ENCODE data around the gene RNF167. TPM values are rescaled to one million over a fixed set of nuclear protein-coding genes. Genes with fewer than 3 reads are reported as not detected.
A peak's percentile ranks its signal among the peaks of the same experiment; 100 is the strongest.
"Not testable (repeated sequence)": the region's sequence is repeated elsewhere in the genome, so short reads cannot be mapped to it uniquely, and the experiment has no call there.

Gene RNF167
- total RNA-seq, 8 experiments from 2014 or later = 74.1 to 109 (median 89.5) TPM

DNA sequence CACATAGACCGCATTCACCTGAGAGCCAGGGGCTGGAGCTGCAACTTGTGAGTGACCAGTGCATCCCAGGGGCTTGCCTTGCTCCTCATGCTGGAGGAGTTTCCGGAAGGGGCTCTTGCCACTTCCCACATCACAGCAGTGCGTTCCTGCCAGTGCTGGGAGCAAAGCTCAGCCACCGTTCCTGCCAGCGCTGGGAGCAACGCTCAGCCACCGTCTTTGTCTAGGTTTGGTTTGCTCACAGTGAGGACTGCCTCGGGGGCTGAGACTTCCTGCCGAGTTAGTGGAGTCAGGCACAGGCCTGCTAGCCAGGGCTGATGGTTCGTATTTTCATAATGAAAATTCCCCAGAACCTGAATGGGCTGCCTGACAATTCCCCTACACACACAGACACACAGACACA is 31.8 kb upstream of the RNF167 start:
- ATAC-seq (replicated peaks in 6 of 8) = peak in 5 of 8 experiments; percentile 10 to 46 (median 27)
- H3K27ac ChIP-seq = no peak overlapping the region
- peaks cover 0 to 2% of the 10 kb centered on the region in 2 donors for H3K4me1 ChIP-seq (replicated peaks in 1 of 2)
- in situ Hi-C loops (cut with MboI; ENCODE audit: low pct_unique_long_range_greater_than_20kb in 2 of 9, low sequenced_read_pairs in 9 of 9, unreplicated experiment in 9 of 9) = loop anchor here in 2 of 9 experiments (25.0 kb wide), 1 partner anchor 154 kb away; no protein-coding TSS in a partner anchor
- no peak overlapping the region for H3K4me3 ChIP-seq
- 11 to 92% (median 50%) methylated on average over 2 to 7 of the region's 10 CpGs; no CpG with 5 or more reads in 5 of the 10 experiments for WGBS, 10 experiments

- peak; percentile 90 to 98 (median 98) for ATAC-seq (replicated peaks in 6 of 8)
- in situ Hi-C loops (cut with MboI; ENCODE audit: low pct_unique_long_range_greater_than_20kb in 2 of 9, low sequenced_read_pairs in 9 of 9, unreplicated experiment in 9 of 9) = loop anchor here in 2 of 9 experiments (25.0 kb wide), 1 partner anchor 153 kb away; no protein-coding TSS in a partner anchor
- H3K4me1 ChIP-seq (replicated peaks in 1 of 2) = peaks cover 0 to 2% of the 10 kb centered on the region in 2 donors
- no peak overlapping the region for H3K27ac ChIP-seq
- H3K4me3 ChIP-seq = no peak overlapping the region
- 0 to 80% (median 43%) methylated on average over 1 to 9 of the region's 20 CpGs; no CpG with 5 or more reads in 1 of the 10 experiments for WGBS, 10 experiments
These were observed 31.2 kb upstream of the RNF167 start for GRCh38 chr17:4908711-4909496.

DNA sequence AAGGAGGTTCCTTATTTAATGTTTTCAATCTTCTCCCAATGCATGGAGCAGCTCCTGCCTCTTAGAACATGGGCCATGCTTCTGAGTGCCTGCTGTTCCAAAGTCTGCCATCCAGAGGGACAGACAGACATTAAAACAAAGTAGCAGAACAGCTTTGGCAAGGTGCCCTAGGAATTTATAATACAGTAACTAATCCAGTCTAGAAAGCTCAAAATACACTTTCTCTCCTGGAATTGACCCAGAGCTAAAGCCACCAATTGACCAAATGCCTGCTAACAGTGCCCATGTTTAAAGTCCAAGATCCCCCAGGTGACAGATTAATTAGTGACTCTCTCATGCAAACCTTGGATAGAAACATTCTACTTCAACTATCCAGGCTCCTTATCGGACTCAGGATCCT is 26.1 kb upstream of the RNF167 start:
- ATAC-seq (replicated peaks in 6 of 8) = no peak
- Histone ChIP-seq H3K4me1 (replicated peaks in 1 of 2) (peaks cover 0 to 2% of the 10 kb centered on the region in 2 donors), H3K4me3 (no peak overlapping the region), H3K27ac (no peak overlapping the region)
- WGBS, 10 experiments = 60 to 100% (median 86%) methylated on average over 1 of the region's 1 CpG; no CpG with 5 or more reads in 5 of the 10 experiments
- in situ Hi-C loops (cut with MboI; ENCODE audit: low pct_unique_long_range_greater_than_20kb in 2 of 9, low sequenced_read_pairs in 9 of 9, unreplicated experiment in 9 of 9) = loop anchor here in 2 of 9 experiments (25.0 kb wide), 1 partner anchor 148 kb away; no protein-coding TSS in a partner anchor

GRCh38 chr17:4914551-4914950 is 25.5 kb upstream of the RNF167 start:
- not testable (repeated sequence) for H3K27ac ChIP-seq; H3K4me1 ChIP-seq (replicated peaks in 1 of 2); ATAC-seq (replicated peaks in 6 of 8); H3K4me3 ChIP-seq
- in situ Hi-C loops (cut with MboI; ENCODE audit: low pct_unique_long_range_greater_than_20kb in 2 of 9, low sequenced_read_pairs in 9 of 9, unreplicated experiment in 9 of 9) = loop anchor here in 2 of 9 experiments (25.0 kb wide), 1 partner anchor 148 kb away; no protein-coding TSS in a partner anchor
- WGBS, 10 experiments = 64 to 100% (median 84%) methylated on average over 1 to 4 of the region's 4 CpGs; no CpG with 5 or more reads in 2 of the 10 experiments

- Histone ChIP-seq H3K4me1 (replicated peaks in 1 of 2) (no peaks in the 10 kb centered on the region), H3K4me3 (no peak overlapping the region), H3K27ac (no peak overlapping the region)
- 41 to 86% (median 71%) methylated on average over 3 to 7 of the region's 8 CpGs for WGBS, 10 experiments
- in situ Hi-C loops (cut with MboI; ENCODE audit: low pct_unique_long_range_greater_than_20kb in 2 of 9, low sequenced_read_pairs in 9 of 9, unreplicated experiment in 9 of 9) = loop anchor here in 2 of 9 experiments (25.0 kb wide), 1 partner anchor 143 kb away; no protein-coding TSS in a partner anchor
- ATAC-seq (replicated peaks in 6 of 8) = no peak
These were observed 20.5 kb upstream of the RNF167 start for GRCh38 chr17:4919511-4920047.

GRCh38 chr17:4920351-4921048 is 19.6 kb upstream of the RNF167 start:
- ATAC-seq (replicated peaks in 6 of 8) = peak in 2 of 8 experiments; percentile 31 to 48
- H3K4me3 ChIP-seq = no peak overlapping the region
- WGBS, 10 experiments = 60 to 100% (median 81%) methylated on average over 1 to 8 of the region's 10 CpGs
- H3K4me1 ChIP-seq (replicated peaks in 1 of 2) = no peaks in the 10 kb centered on the region
- in situ Hi-C loops (cut with MboI; ENCODE audit: low pct_unique_long_range_greater_than_20kb in 2 of 9, low sequenced_read_pairs in 9 of 9, unreplicated experiment in 9 of 9) = loop anchor here in 2 of 9 experiments (25.0 kb wide), 1 partner anchor 142 kb away; no protein-coding TSS in a partner anchor
- H3K27ac ChIP-seq = no peak overlapping the region

- H3K27ac ChIP-seq = no peak overlapping the region
- 77 to 100% (median 85%) methylated on average over 1 to 4 of the region's 4 CpGs; no CpG with 5 or more reads in 3 of the 10 experiments for WGBS, 10 experiments
- no peak overlapping the region for H3K4me3 ChIP-seq
- in situ Hi-C loops (cut with MboI; ENCODE audit: low pct_unique_long_range_greater_than_20kb in 2 of 9, low sequenced_read_pairs in 9 of 9, unreplicated experiment in 9 of 9) = loop anchor here in 2 of 9 experiments (25.0 kb wide), 1 partner anchor 141 kb away; no protein-coding TSS in a partner anchor
- H3K4me1 ChIP-seq (replicated peaks in 1 of 2) = no peaks in the 10 kb centered on the region
- ATAC-seq (replicated peaks in 6 of 8) = no peak
These were observed 18.7 kb upstream of the RNF167 start for GRCh38 chr17:4921320-4921719.

DNA sequence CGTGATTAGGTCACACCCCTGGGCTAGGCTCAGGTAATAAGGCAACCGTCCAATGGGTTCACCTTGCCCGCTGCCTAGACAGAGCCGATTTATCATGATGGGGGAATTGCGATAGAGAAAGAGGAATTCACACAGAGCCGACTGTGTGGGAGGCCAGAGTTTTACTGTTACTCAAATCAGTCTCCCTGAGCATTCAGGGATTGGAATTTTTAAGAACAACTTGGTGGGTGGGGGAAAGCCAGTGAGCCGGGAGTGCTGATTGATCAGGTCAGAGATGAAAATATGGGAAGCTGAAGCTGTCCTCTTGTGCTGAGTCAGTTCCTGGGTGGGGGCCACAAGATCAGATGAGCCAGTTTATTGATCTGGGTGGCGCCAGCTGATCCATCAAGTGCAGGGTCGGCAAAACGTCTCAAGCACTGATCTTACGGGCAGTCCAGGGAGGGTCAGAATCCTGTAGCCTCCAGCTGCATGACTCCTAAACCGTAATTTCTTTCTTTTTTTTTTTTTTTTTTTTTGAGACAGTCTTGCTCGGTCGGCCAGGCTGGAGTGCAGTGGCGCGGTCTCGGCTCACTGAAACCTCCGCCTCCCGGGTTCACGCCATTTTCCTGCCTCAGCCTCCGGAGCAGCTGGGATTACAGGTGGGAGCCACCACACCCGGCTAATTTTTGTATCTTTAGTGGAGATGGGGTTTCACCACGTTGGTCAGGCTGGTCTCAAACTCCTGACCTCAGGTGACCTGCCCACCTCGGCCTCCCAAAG is 13.3 kb upstream of the RNF167 start:
- WGBS, 10 experiments = 54 to 94% (median 78%) methylated on average over 5 to 15 of the region's 24 CpGs; no CpG with 5 or more reads in 3 of the 10 experiments
- in situ Hi-C loops (cut with MboI; ENCODE audit: low pct_unique_long_range_greater_than_20kb in 2 of 9, low sequenced_read_pairs in 9 of 9, unreplicated experiment in 9 of 9); H3K4me1 ChIP-seq (replicated peaks in 1 of 2); H3K4me3 ChIP-seq; H3K27ac ChIP-seq: not testable (repeated sequence)
- ATAC-seq (replicated peaks in 6 of 8) = peak in 3 of 8 experiments; percentile 41 to 60 (median 47)

- in situ Hi-C loops (cut with MboI; ENCODE audit: low pct_unique_long_range_greater_than_20kb in 2 of 9, low sequenced_read_pairs in 9 of 9, unreplicated experiment in 9 of 9) = no loop called here
- Histone ChIP-seq H3K4me1 (replicated peaks in 1 of 2) (peaks cover 0 to 3% of the 10 kb centered on the region in 2 donors), H3K27ac (no peak overlapping the region), H3K4me3 (no peak overlapping the region)
- 79 to 100% (median 96%) methylated on average over 2 to 10 of the region's 18 CpGs; no CpG with 5 or more reads in 2 of the 10 experiments for WGBS, 10 experiments
- ATAC-seq (replicated peaks in 6 of 8) = no peak
These were observed 11.2 kb upstream of the RNF167 start for GRCh38 chr17:4928881-4929280.

DNA sequence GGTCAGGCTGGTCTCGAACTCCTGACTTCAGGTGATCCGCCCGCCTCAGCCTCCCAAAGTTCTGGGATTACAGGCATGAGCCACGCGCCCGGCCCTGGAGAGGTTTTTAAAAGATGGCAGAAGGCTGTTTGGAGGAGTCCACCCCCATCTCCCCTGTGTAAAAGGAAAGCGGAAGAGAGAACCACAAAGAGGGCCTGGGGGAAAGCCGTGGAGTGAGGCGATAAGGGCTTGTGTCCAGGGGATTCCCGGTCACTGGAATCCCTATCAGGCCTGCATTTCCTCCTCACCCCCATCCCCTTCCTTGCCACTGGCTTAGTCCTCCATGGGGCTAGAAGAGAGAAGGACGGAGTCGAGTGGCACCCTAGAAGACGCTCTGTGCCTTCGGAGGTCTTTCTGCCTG is 8.1 kb upstream of the RNF167 start, which contains the start of gene GP1BA:
TSS of gene GP1BA (plus strand) at position 315 of the 400 bp plus-strand sequence. CDS start 328 bp downstream, outside the sequence.
- Histone ChIP-seq H3K4me1 (replicated peaks in 1 of 2) (peaks cover 0 to 2% of the 10 kb centered on the region in 2 donors), H3K27ac (no peak within 1 kb of the TSS), H3K4me3 (no peak within 1 kb of the TSS)
- ATAC-seq (replicated peaks in 6 of 8) = no peak
- WGBS, 10 experiments = 88 to 100% (median 93%) methylated on average over 1 to 6 of the region's 14 CpGs; no CpG with 5 or more reads in 5 of the 10 experiments
- in situ Hi-C loops (cut with MboI; ENCODE audit: low pct_unique_long_range_greater_than_20kb in 2 of 9, low sequenced_read_pairs in 9 of 9, unreplicated experiment in 9 of 9) = no loop called here

- in situ Hi-C loops (cut with MboI; ENCODE audit: low pct_unique_long_range_greater_than_20kb in 2 of 9, low sequenced_read_pairs in 9 of 9, unreplicated experiment in 9 of 9) = no loop called here
- H3K27ac ChIP-seq = no peak overlapping the region
- no peaks in the 10 kb centered on the region for H3K4me1 ChIP-seq (replicated peaks in 1 of 2)
- ATAC-seq (replicated peaks in 6 of 8) = no peak
- 80 to 90% (median 83%) methylated on average over 1 to 8 of the region's 12 CpGs; no CpG with 5 or more reads in 5 of the 10 experiments for WGBS, 10 experiments
- no peak overlapping the region for H3K4me3 ChIP-seq
These were observed 7.3 kb upstream of the RNF167 start for GRCh38 chr17:4932756-4933155.

GRCh38 chr17:4933646-4934045 is 6.4 kb upstream of the RNF167 start:
- Histone ChIP-seq H3K4me1 (replicated peaks in 1 of 2) (peaks cover 3 to 4% of the 10 kb centered on the region in 2 donors), H3K27ac (no peak overlapping the region), H3K4me3 (no peak overlapping the region)
- no CpG with 5 or more reads among the region's 16 CpGs for WGBS, 10 experiments
- ATAC-seq (replicated peaks in 6 of 8) = no peak
- in situ Hi-C loops (cut with MboI; ENCODE audit: low pct_unique_long_range_greater_than_20kb in 2 of 9, low sequenced_read_pairs in 9 of 9, unreplicated experiment in 9 of 9) = no loop called here

All from motor neuron (in vitro differentiated cells).